B cell (primary cell): ENCODE measurements around the gene BCL11A. TPM values are rescaled to one million over a fixed set of nuclear protein-coding genes. Genes with fewer than 3 reads are reported as not detected.

Source experiments
- ATAC-seq: fragments of 200-7000 bp; cut with Tn5 transposase; one replicate; pipeline ENCODE4 v1.10.0; 2021; ENCODE audit warnings: low read depth, mild to moderate bottlenecking, moderate number of reproducible peaks, moderate library complexity
- CTCF ChIA-PET: fragments of 350-600 bp; sonication (Branson Sonifier 250); formaldehyde crosslinking; loops from one replicate; lab custom pipeline; 2021; ENCODE audit warnings: antibody characterized with exemption, inconsistent platforms; lab: Charles Lee
- POLR2A ChIA-PET: fragments of 350-600 bp; sonication (Branson Sonifier 250); formaldehyde crosslinking; loops from one replicate; lab custom pipeline; 2021; ENCODE audit warnings: antibody characterized with exemption; lab: Charles Lee
- DNase-seq: peaks from one replicate; pipeline ENCODE4 v3.0.0; 2013
- H2AFZ ChIP-seq: 2 replicates; pipeline ENCODE4 v1.6.1; 2012; ENCODE audit warnings: mild to moderate bottlenecking, low read depth, low read length; ENCODE audit not compliant: insufficient read depth, poor library complexity, severe bottlenecking
- H3K27ac ChIP-seq, 2 donors: 1 replicate in 1 of 2; 2 replicates in 1 of 2; pipeline ENCODE4 v1.5.1; 2012 to 2013; ENCODE audit warnings: low read length in 2 of 2, mild to moderate bottlenecking in 2 of 2, moderate library complexity in 1 of 2
- H3K27me3 ChIP-seq, 4 experiments: fragments of 200-600 bp in 1 of 4; sonication (generic) in 1 of 4; replicated peaks in 1 of 4; 1 replicate in 2 of 4; 2 replicates in 2 of 4; pipeline versions ENCODE4 v1.6.1 to v1.7.0; 2013 to 2016; ENCODE audit warnings: low read length in 3 of 4, mild to moderate bottlenecking in 2 of 4, mixed read lengths in 1 of 4, moderate library complexity in 1 of 4; ENCODE audit not compliant: insufficient read depth in 4 of 4, control insufficient read depth in 3 of 4; ENCODE audit errors: control extremely low read depth in 1 of 4
- H3K36me3 ChIP-seq, 2 experiments: replicated peaks in 1 of 2; 1 replicate in 1 of 2; 2 replicates in 1 of 2; pipeline versions ENCODE4 v1.6.1 to v1.7.1; 2013; ENCODE audit warnings: low read length in 1 of 2; ENCODE audit not compliant: insufficient read depth in 2 of 2, control insufficient read depth in 1 of 2; ENCODE audit errors: control extremely low read depth in 1 of 2, extremely low read depth in 1 of 2
- H3K4me1 ChIP-seq, 2 donors: fragments of 200-600 bp in 1 of 2; sonication (generic) in 1 of 2; 1 replicate in 1 of 2; 2 replicates in 1 of 2; pipeline versions ENCODE4 v1.5.1 to v1.6.1; 2013 to 2017; ENCODE audit warnings: low read length in 2 of 2; ENCODE audit not compliant: control insufficient read depth in 2 of 2, insufficient read depth in 2 of 2
- H3K4me2 ChIP-seq: replicated peaks from 2 replicates; pipeline ENCODE3; 2012; ENCODE audit warnings: mild to moderate bottlenecking, low read depth, low read length; ENCODE audit not compliant: poor library complexity, severe bottlenecking
- H3K4me3 ChIP-seq, 5 experiments: fragments of 200-600 bp in 1 of 5; sonication (generic) in 1 of 5; 1 replicate in 3 of 5; 2 replicates in 2 of 5; pipeline versions ENCODE4 v1.5.1 to v1.7.0; 2011 to 2016; ENCODE audit warnings: low read length in 4 of 5, mild to moderate bottlenecking in 4 of 5, low read depth in 2 of 5, control low read depth in 1 of 5, moderate library complexity in 1 of 5; ENCODE audit not compliant: insufficient read depth in 1 of 5; ENCODE audit errors: control extremely low read depth in 1 of 5, extremely low read depth in 1 of 5
- H3K79me2 ChIP-seq: fragments of 200-600 bp; sonication (generic); one replicate; pipeline ENCODE4 v1.6.0; 2016; ENCODE audit warnings: low read length; ENCODE audit not compliant: control insufficient read depth, insufficient read depth
- H3K9ac ChIP-seq: fragments of 200-600 bp; sonication (generic); 2 replicates; pipeline ENCODE4 v1.6.1; 2017; ENCODE audit warnings: mild to moderate bottlenecking, low read length, moderate library complexity
- H3K9me3 ChIP-seq, 3 donors: one replicate each; pipeline versions ENCODE4 v1.6.1 to v1.7.1; 2013; ENCODE audit warnings: low read length in 2 of 3; ENCODE audit not compliant: control insufficient read depth in 2 of 3, insufficient read depth in 1 of 3; ENCODE audit errors: control extremely low read depth in 1 of 3
- H4K20me1 ChIP-seq: 2 replicates; pipeline ENCODE4 v1.6.0; 2012; ENCODE audit warnings: mild to moderate bottlenecking, low read length; ENCODE audit not compliant: insufficient read depth, control insufficient read depth, poor library complexity, severe bottlenecking
- H3K27ac Mint-ChIP-seq: one replicate; pipeline ENCODE4 v1.8.0; 2021; ENCODE audit warnings: mixed read lengths
- H3K27me3 Mint-ChIP-seq: one replicate; pipeline ENCODE4 v1.8.0; 2021; ENCODE audit warnings: mixed read lengths
- H3K4me1 Mint-ChIP-seq: one replicate; pipeline ENCODE4 v1.8.0; 2021; ENCODE audit warnings: mixed read lengths
- H3K4me3 Mint-ChIP-seq: one replicate; pipeline ENCODE4 v1.8.0; 2021; ENCODE audit warnings: mixed read lengths
- H3K9me3 Mint-ChIP-seq: one replicate; pipeline ENCODE4 v1.8.0; 2022; ENCODE audit warnings: mixed read lengths; ENCODE audit not compliant: insufficient read depth
- CTCF ChIP-seq: fragments of 200-600 bp; IDR thresholded peaks from one replicate; pipeline ENCODE4 v1.8.0; 2022; ENCODE audit warnings: antibody characterized with exemption, mild to moderate bottlenecking
- EZH2 ChIP-seq: IDR thresholded peaks from 2 replicates; pipeline ENCODE4 v1.6.1; 2012; ENCODE audit warnings: borderline replicate concordance, low read depth, mild to moderate bottlenecking, moderate library complexity, low read length; ENCODE audit not compliant: insufficient read depth, poor library complexity, severe bottlenecking
- WGBS: methylation state at CpG from one replicate; pipeline ENCODE4 v1.1.5; 2013; ENCODE audit warnings: missing lambda C conversion rate; ENCODE audit not compliant: insufficient coverage; 5-methylcytosine and 5-hydroxymethylcytosine counted together
- intact Hi-C: fragments of 100-400 bp; cut with micrococcal nuclease; formaldehyde crosslinking; loops from one replicate; pipeline ENCODE4 v1.10.0; 2022
- polyA plus RNA-seq: library from polyadenylated mRNA; depleted of rRNA; stranded (reverse); fragments of >200 nt; gene quantifications from 2 replicates; pipeline ENCODE4 v1.2.3, GENCODE V29; 2012
- total RNA-seq, 2 donors: library from RNA; stranded (reverse); fragments of 120-200 nt in 1 of 2; gene quantifications; 1 replicate in 1 of 2; 2 replicates in 1 of 2; pipeline versions ENCODE4 v1.2.3 to v1.2.4, GENCODE V29; 2013 to 2022

The BCL11A gene
- total and polyA plus RNA-seq, 2 donors (not counting 1 experiment from before 2014, with no cell fraction given) = 81.8 to 383 TPM

GRCh38 chr2:60405271-60405919 lies 148.1 kb downstream of the BCL11A start:
- Histone ChIP-seq H3K79me2 (peaks cover 38% of the 10 kb centered on the region), H2AFZ (peak overlapping the region; percentile 32), H3K4me2 (no peak overlapping the region), H3K4me3 (no peak overlapping the region), H3K27me3 (no peaks in the 10 kb centered on the region), H3K4me1 (peaks cover 61 to 68% of the 10 kb centered on the region in 2 donors), H3K9ac (no peak overlapping the region), H3K36me3 (no peaks in the 10 kb centered on the region), H4K20me1 (no peaks in the 10 kb centered on the region), H3K9me3 (no peaks in the 10 kb centered on the region), H3K27ac (peak overlapping the region in 1 of 2 donors; percentile 27)
- TF ChIP-seq CTCF (no peak), EZH2 (no peak)
- WGBS = 82% methylated on average over 7 of the region's 7 CpGs
- peak overlapping the region; percentile 83 for H3K27ac Mint-ChIP-seq
- no peaks in the 10 kb centered on the region for H3K9me3 Mint-ChIP-seq
- ChIA-PET POLR2A (no interaction called here), CTCF (interaction anchor here (0.5 to 2.2 kb wide), 4 partner anchors 12 to 252 kb away, joined by 3 to 7 read pairs (median 4); no protein-coding TSS in a partner anchor)
- peaks cover 91% of the 10 kb centered on the region for H3K4me1 Mint-ChIP-seq
- H3K4me3 Mint-ChIP-seq = no peak overlapping the region
- intact Hi-C loops = no loop called here
- ATAC-seq = no peak
- no peaks in the 10 kb centered on the region for H3K27me3 Mint-ChIP-seq
- no peak for DNase-seq

Other genes with a start within 250 kb of the BCL11A start
- 27.5 and 37.2 TPM in 2 replicates for gene PAPOLG, start 202.6 kb upstream of the BCL11A start, total RNA-seq
- gene PAPOLG, start 202.6 kb upstream of the BCL11A start, polyA plus RNA-seq = 9.4 and 11.2 TPM in 2 replicates